HCT116 (cell line): ENCODE results near the gene SPX.

Experiments
- MAX ChIP-seq: IDR thresholded peaks from 2 replicates; pipeline ENCODE4 v1.6.1; 2012
- SIN3A ChIP-seq: IDR thresholded peaks from 2 replicates; pipeline ENCODE4 v1.6.1; 2012; ENCODE audit warnings: low read depth
- YY1 ChIP-seq: IDR thresholded peaks from 2 replicates; pipeline ENCODE4 v1.6.1; 2011; ENCODE audit warnings: low read length, low read depth, moderate library complexity, mild to moderate bottlenecking; ENCODE audit not compliant: insufficient replicate concordance; ENCODE audit errors: extremely low read depth
- ZBTB33 ChIP-seq: IDR thresholded peaks from 2 replicates; pipeline ENCODE4 v1.6.1; 2011; ENCODE audit warnings: mild to moderate bottlenecking, low read length, moderate library complexity; ENCODE audit not compliant: insufficient replicate concordance; ENCODE audit errors: extremely low read depth

- TF ChIP-seq MAX: no peak
- TF ChIP-seq ZBTB33: no peak
- TF ChIP-seq YY1: no peak
- TF ChIP-seq SIN3A: no peak
These were observed 49.1 kb upstream of the SPX start for GRCh38 chr12:21476949-21477348.
